HG03378 (cell line): Measurements from ENCODE around the gene UMODL1.

Experiments
- ATAC-seq: cut with Tn5 transposase; IDR thresholded peaks from one replicate; pipeline ENCODE4 v1.9.1; 2021; ENCODE audit warnings: mild to moderate bottlenecking, moderate library complexity; ENCODE audit not compliant: unreplicated experiment

The UMODL1 gene

GRCh38 chr21:42183374-42184266, 112.5 kb downstream of the UMODL1 start:
- no peak for ATAC-seq

GRCh38 chr21:42186591-42186990, 115.5 kb downstream of the UMODL1 start:
- ATAC-seq = no peak

GRCh38 chr21:42187976-42188653, 117.0 kb downstream of the UMODL1 start:
- peak; percentile 96 for ATAC-seq

DNA sequence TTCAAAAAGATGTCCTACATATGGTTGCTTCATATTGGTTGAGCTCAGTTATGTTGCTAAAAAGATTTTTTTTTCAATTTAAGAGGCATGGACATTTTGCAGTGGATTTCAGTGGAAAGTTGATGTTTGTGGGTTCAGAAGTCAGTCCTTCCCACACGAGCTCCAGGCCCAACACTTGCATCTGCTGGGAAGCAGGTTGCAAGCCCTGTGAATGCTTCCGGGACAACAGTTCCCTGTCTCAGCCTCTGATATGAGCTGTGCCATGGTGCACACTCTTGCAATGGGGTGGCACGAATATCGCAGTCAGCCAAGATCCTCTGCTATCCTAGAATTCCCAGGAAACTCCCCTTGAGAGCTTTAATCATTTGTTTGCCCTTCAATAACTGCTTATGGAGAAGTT, 117.5 kb downstream of the UMODL1 start:
- ATAC-seq = no peak

DNA sequence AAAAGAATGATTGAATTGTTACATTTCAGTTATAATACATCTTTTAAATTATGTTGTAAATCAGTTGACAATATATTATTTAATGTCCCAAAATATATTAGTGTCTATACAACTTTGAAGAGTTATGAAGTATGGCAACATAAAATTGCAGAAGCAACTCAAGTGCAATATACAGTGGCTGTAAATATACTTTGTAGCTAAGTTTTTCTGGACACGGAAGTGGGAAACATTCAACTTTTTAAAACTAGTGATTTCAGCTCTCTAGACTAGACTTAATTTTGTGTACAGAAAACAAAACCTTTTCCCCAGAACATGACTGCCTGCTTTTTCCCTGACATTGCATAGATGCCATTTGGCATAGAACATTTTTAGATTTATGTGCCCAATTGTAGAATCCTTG, 118.3 kb downstream of the UMODL1 start:
- ATAC-seq = no peak

GRCh38 chr21:42189860-42190485, 118.9 kb downstream of the UMODL1 start:
- no peak for ATAC-seq

- ATAC-seq = no peak
Observed at GRCh38 chr21:42190486-42190863, 119.4 kb downstream of the UMODL1 start.

GRCh38 chr21:42191064-42191463, 119.9 kb downstream of the UMODL1 start:
- no peak for ATAC-seq

DNA sequence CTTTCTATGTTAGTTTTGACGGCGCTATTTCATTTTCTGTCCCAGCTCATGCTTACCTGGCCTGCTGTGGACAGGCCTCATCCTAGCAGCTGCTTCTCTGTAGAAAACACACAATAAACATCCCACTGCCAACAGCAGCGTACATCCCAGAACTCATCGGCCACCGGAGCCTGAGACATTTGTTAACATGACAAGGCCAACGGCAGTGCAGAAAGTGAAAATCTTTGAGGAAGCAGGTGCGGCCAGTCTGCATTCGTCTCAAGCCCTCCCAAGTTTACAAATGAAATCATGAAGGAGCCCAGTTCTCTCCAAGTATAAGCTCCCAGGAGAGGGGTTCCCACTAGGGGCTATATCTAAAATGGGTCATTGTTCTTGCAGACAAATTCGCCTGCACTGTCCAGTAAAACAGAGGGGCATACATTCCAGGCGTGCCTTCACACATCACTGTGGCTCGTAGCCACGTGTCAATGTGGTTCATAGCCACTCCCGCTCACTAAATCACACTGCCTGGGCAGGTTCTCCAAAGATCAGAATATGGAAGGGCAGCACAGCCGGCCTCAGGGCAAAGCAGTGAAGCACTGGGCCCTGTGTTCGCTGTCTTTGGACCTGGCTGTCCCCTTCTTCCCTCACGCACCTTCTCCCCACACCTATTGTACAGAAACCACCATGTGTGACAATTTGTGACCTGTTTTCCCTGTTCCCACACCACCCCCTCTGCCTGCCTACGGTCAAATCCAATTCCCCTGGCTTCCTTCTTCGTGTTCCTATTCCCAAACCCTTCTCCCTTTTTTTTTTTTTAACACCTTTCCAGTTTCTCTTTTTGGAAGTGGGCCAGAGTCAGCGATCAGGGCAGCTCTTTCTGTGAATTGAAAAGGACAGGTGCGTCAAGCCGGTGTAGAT, 120.8 kb downstream of the UMODL1 start:
- ATAC-seq = no peak
